ENCODE results near the gene SPEG.
A peak's percentile ranks its signal among the peaks of the same experiment; 100 is the strongest.

SPEG gene

GRCh38 chr2:219434718-219435525, at the start of gene SPEG:
Gene SPEG, plus strand, starts transcription at chr2:219434843. Its CDS starts 135 bp downstream, at chr2:219434978.
- Mint-ChIP-seq H3K9me3 (no peaks in the 10 kb centered on the region), H3K4me1 (peaks cover 19% of the 10 kb centered on the region), H3K27ac (no peak within 1 kb of the TSS), H3K36me3 (ENCODE audit: low read depth) (no peaks in the 10 kb centered on the region), H3K4me3 (peak within 1 kb of the TSS; percentile 29), H3K27me3 (ENCODE audit: low read depth, poor library complexity) (peaks cover 20% of the 10 kb centered on the region)
- DNase-seq, result no peak
- TF ChIP-seq CTCF (IDR thresholded peaks at IDR 0.05), result no peak

- peaks cover 40% of the 10 kb centered on the region for H3K36me3 Mint-ChIP-seq (ENCODE audit: low read depth)
- peaks cover 13% of the 10 kb centered on the region for H3K27me3 Mint-ChIP-seq (ENCODE audit: low read depth, poor library complexity)
- H3K4me1 Mint-ChIP-seq, result peaks cover 21% of the 10 kb centered on the region
- H3K4me3 Mint-ChIP-seq, result no peak overlapping the region
- no peak for TF ChIP-seq CTCF (IDR thresholded peaks at IDR 0.05)
- DNase-seq, result no peak
- peaks cover 1% of the 10 kb centered on the region for H3K9me3 Mint-ChIP-seq
- H3K27ac Mint-ChIP-seq, result no peak overlapping the region
Measured at GRCh38 chr2:219384859-219385258, 49.8 kb upstream of the SPEG start.

GRCh38 chr2:219385958-219386520, 48.6 kb upstream of the SPEG start:
- H3K4me3 Mint-ChIP-seq, result peak overlapping the region; percentile 93
- no peak for DNase-seq
- H3K4me1 Mint-ChIP-seq, result peaks cover 21% of the 10 kb centered on the region
- peaks cover 38% of the 10 kb centered on the region for H3K36me3 Mint-ChIP-seq (ENCODE audit: low read depth)
- no peak overlapping the region for H3K27ac Mint-ChIP-seq
- peaks cover 9% of the 10 kb centered on the region for H3K9me3 Mint-ChIP-seq
- H3K27me3 Mint-ChIP-seq (ENCODE audit: low read depth, poor library complexity), result peaks cover 15% of the 10 kb centered on the region
- no peak for TF ChIP-seq CTCF (IDR thresholded peaks at IDR 0.05)

GRCh38 chr2:219386532-219387280, 47.9 kb upstream of the SPEG start:
- no peak for DNase-seq
- H3K36me3 Mint-ChIP-seq (ENCODE audit: low read depth), result peaks cover 31% of the 10 kb centered on the region
- peaks cover 18% of the 10 kb centered on the region for H3K27me3 Mint-ChIP-seq (ENCODE audit: low read depth, poor library complexity)
- peaks cover 21% of the 10 kb centered on the region for H3K4me1 Mint-ChIP-seq
- peak overlapping the region; percentile 93 for H3K4me3 Mint-ChIP-seq
- TF ChIP-seq CTCF (IDR thresholded peaks at IDR 0.05), result no peak
- peak overlapping the region; percentile 92 for H3K27ac Mint-ChIP-seq
- peaks cover 12% of the 10 kb centered on the region for H3K9me3 Mint-ChIP-seq

- Mint-ChIP-seq H3K4me1 (peaks cover 21% of the 10 kb centered on the region), H3K36me3 (ENCODE audit: low read depth) (peaks cover 25% of the 10 kb centered on the region), H3K27ac (peak within 1 kb of the TSS; percentile 92), H3K27me3 (ENCODE audit: low read depth, poor library complexity) (peaks cover 20% of the 10 kb centered on the region), H3K4me3 (peak within 1 kb of the TSS; percentile 93), H3K9me3 (peaks cover 13% of the 10 kb centered on the region)
- TF ChIP-seq CTCF (IDR thresholded peaks at IDR 0.05), result no peak
- peak; percentile 97 for DNase-seq
Measured at GRCh38 chr2:219387306-219388120, 47.1 kb upstream of the SPEG start, which contains the start of gene DNPEP. Gene DNPEP, minus strand, starts transcription at chr2:219387912. Its CDS starts 118 bp downstream, at chr2:219387794.
